Neural cell (in vitro differentiated cells): Measurements from ENCODE around the gene PYGB.

Experiments
- EZH2 ChIP-seq: fragments of 200-600, 300-800 bp; shearing (Covaris generic), sonication (generic); IDR thresholded peaks from 2 replicates; pipeline ENCODE4 v1.6.1; 2014; ENCODE audit warnings: antibody characterized with exemption, low read length, borderline replicate concordance, mild to moderate bottlenecking; ENCODE audit not compliant: insufficient read depth, poor library complexity, severe bottlenecking
- POLR2AphosphoS5 ChIP-seq: IDR thresholded peaks from 2 replicates; pipeline ENCODE4 v1.6.1; 2012
- TF ChIP-seq, protein P1 (sequence below): fragments of 450-650 bp; IDR thresholded peaks from 2 replicates; pipeline ENCODE4 v1.5.1; 2014; ENCODE audit warnings: antibody characterized with exemption, mild to moderate bottlenecking, moderate library complexity; ENCODE audit not compliant: poor library complexity, severe bottlenecking
- TF ChIP-seq, protein P2 (sequence below): IDR thresholded peaks from 2 replicates; pipeline ENCODE4 v1.6.1; 2012; ENCODE audit warnings: borderline replicate concordance

DNA sequence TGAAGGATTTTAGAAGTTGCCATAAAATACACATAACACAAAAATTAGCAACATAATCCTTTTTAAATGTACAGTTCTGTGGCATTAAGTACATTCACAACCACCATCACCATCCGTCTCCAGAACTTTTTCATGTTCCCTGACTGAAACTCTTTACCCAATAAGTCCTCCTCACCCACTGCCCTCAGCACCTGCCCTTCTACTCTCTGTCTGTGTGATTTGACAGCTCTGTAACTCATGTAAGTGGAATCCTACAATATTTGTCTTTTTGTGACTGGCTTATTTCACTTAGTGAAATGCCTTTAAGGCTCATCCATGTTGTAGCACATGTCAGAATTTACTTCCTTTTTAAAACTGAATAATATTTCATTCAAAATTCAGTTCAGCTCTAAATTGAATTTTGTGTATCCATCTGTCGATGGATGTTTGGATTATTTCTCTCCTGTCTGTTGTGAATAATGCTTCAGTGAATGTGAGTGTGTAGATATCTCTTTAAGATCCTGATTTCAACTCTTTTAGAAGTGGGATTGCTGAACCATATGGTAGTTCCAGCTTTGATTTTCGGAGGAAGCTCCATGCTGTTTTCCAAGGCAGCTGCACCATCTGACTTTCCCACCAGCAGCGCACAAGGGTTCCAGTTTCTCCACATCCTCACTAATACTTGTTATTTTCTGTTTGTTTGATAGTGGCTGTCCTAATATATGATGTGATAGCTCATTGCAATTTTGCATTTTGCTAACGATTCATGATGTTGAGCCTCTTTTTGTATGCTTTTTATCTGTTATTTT, 48.2 kb upstream of the PYGB start:
- TF ChIP-seq, protein P1, sequence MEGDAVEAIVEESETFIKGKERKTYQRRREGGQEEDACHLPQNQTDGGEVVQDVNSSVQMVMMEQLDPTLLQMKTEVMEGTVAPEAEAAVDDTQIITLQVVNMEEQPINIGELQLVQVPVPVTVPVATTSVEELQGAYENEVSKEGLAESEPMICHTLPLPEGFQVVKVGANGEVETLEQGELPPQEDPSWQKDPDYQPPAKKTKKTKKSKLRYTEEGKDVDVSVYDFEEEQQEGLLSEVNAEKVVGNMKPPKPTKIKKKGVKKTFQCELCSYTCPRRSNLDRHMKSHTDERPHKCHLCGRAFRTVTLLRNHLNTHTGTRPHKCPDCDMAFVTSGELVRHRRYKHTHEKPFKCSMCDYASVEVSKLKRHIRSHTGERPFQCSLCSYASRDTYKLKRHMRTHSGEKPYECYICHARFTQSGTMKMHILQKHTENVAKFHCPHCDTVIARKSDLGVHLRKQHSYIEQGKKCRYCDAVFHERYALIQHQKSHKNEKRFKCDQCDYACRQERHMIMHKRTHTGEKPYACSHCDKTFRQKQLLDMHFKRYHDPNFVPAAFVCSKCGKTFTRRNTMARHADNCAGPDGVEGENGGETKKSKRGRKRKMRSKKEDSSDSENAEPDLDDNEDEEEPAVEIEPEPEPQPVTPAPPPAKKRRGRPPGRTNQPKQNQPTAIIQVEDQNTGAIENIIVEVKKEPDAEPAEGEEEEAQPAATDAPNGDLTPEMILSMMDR = no peak
- TF ChIP-seq POLR2AphosphoS5 (no peak), EZH2 (no peak)
- TF ChIP-seq, protein P2, sequence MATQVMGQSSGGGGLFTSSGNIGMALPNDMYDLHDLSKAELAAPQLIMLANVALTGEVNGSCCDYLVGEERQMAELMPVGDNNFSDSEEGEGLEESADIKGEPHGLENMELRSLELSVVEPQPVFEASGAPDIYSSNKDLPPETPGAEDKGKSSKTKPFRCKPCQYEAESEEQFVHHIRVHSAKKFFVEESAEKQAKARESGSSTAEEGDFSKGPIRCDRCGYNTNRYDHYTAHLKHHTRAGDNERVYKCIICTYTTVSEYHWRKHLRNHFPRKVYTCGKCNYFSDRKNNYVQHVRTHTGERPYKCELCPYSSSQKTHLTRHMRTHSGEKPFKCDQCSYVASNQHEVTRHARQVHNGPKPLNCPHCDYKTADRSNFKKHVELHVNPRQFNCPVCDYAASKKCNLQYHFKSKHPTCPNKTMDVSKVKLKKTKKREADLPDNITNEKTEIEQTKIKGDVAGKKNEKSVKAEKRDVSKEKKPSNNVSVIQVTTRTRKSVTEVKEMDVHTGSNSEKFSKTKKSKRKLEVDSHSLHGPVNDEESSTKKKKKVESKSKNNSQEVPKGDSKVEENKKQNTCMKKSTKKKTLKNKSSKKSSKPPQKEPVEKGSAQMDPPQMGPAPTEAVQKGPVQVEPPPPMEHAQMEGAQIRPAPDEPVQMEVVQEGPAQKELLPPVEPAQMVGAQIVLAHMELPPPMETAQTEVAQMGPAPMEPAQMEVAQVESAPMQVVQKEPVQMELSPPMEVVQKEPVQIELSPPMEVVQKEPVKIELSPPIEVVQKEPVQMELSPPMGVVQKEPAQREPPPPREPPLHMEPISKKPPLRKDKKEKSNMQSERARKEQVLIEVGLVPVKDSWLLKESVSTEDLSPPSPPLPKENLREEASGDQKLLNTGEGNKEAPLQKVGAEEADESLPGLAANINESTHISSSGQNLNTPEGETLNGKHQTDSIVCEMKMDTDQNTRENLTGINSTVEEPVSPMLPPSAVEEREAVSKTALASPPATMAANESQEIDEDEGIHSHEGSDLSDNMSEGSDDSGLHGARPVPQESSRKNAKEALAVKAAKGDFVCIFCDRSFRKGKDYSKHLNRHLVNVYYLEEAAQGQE = no peak
